HG02798 (cell line): ENCODE data around the gene KIF23.
"Not testable (repeated sequence)": the region's sequence is repeated elsewhere in the genome, so short reads cannot be mapped to it uniquely, and the experiment has no call there.

Experiments used
- ATAC-seq: cut with Tn5 transposase; IDR thresholded peaks from one replicate; pipeline ENCODE4 v1.9.1; 2021; ENCODE audit warnings: mild to moderate bottlenecking; ENCODE audit not compliant: unreplicated experiment, poor library complexity

Gene KIF23

DNA sequence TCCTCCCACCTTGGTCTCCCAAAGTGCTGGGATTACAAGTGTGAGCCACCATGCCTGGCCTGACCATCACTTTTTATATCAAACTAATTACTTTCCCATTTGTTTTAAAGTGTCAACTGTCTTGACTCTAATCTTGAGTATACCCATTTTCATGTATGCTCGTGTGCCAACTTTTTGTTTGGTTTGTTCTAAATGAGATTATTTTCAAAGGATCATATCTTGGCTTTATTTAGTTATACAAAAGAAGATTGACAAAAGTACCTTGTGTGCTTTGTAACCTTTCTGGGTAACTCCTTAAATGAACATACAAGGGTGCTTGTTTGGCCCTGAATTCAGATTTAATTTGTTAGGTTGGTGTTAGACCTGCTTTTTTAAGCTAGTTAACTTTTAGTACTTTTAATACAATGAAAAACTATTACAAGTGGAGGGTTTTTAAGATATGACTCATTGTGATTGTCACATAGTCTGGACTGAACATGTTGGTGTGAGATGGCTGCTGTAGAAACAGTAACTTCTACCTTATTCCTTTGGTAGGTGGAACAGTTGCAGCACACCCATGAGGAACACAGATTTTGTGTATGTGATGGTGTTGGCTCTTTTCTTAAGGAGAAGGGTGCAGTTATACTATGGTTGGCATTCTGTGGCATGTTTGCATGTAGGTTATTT lies 10.7 kb downstream of the KIF23 start:
- ATAC-seq = no peak

DNA sequence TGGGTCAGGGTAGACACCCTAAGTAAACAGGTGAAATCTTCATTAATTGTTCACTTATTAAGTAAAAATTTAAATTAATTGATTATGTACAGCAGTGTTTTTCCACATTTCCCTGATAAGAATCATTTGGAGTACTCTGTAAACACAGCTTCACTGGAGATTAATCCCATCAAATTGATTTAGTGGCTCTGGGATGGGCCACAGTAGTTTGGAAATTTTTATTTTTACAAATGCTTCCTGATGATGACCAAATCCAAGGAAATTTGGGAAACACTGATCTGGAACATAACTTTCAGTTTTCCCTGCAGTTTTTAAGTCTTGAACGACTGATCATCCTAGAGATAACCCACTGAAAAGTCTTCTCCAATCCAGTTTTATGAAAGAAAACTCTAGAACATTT lies 19.7 kb downstream of the KIF23 start:
- ATAC-seq = no peak

DNA sequence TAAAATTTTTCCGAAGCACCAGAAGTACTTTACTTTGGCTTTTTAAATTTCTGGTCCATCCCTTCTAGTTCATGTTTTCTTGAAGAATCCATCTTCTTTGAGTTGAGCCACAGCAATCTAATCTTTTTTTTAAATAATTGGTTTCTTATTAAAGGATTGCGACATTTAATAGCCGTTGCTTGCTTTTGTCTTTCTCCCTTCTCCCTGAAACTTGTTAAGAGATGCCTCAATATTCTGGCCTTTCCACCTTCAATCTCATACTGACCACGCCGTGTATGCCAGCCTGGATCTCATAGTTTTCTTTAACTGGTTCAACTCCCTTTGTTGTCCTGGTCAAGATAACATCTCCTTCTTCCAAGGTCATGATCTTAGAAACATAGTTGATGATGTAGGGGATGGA lies 20.1 kb downstream of the KIF23 start:
- ATAC-seq = no peak

DNA sequence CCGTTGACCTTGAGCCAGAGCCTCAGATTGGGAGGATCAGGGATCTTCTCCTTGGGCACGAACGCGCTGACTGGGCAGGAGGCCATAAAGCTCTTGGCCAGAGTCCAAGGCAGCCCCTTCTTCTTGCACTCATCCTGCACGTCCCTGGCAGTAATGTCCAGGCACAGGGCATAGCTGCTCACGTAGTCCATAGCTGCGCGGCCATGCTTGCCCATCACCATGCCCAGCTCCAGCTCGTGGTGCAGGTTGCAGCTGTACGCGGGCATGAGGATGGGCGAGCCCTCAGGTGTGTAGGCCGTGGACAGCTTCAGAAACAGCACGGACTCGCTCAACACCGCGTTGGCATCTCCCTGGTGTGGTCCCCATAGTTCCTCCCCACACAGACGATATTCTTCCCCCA lies 20.5 kb downstream of the KIF23 start:
- no peak for ATAC-seq

DNA sequence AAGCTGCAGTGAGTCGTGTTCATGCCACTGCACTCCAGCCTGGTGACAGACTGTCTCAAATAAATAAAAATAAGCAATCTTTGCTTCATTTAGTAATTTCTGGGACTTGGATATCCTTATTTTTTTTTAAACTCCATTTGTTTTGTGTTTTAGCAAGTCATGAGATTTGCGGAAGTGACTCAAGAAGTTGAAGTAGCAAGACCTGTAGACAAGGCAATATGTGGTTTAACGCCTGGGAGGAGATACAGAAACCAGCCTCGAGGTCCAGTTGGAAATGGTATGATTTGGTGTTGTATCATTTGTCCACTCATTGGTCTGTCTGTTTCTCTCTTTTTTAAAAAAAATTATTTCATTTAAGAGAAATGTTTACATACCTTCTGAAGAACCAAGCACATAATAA lies 21.8 kb downstream of the KIF23 start:
- ATAC-seq = no peak

DNA sequence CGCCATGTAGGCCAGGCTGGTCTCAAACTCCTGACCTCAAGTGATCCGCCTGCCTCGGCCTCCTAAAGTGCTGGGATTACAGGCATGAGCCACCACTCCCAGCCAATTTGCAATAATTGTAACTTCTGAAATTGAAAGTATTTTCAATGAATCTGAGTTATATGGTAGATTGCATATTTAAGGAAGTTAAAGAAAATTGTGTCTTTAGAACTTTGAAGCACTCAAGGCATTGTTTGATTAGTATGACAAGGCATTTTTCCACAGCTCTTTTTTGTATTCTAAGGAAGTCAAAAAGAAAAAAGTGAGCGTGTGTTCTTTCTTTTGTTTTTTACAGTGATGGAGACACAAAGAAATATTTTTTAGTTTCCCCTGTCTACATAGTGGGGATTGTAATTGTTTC lies 22.8 kb downstream of the KIF23 start:
- no peak for ATAC-seq

DNA sequence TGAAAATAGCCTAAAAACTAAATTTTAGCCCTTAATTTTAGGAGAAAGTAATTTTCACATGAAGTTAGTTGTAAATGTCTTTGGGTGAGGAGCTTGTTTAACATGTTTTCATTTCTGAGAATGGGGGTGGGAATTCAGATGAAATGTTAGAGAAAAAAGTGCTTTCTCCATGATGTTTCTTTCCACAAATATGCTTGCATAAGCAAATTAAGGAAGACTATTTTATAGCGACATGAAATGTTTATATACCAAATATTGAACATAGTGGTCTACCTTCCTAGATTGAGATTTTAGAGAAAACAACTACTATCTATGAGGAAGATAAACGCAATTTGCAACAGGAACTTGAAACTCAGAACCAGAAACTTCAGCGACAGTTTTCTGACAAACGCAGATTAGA lies 25.5 kb downstream of the KIF23 start:
- no peak for ATAC-seq

DNA sequence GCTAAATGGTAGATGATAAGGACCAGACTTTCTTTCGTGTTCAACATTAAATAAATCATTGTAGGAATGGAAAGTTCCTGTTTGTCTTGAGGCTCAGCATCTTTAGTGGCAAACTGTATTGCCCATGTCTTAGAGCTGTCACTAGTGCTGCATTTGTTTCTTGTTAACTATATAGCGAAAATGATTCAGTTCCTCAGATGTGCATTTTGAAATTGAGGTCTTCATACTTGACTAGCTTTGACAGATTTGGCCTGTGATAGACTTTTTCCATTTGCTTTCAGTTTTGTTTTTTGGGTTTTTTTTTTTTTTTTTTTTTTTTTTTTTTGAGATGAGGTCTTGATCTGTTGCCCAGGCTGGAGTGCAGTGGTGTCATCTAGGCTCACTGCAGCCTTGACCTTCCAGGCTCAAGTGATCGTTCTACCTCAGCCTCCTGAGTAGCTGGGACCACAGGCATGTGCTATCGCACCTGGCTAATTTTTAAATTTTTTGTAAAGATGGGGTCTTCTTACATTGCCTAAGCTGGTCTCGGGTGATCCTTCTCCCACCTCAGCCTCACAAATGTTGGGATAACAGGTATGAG lies 29.0 kb downstream of the KIF23 start:
- no peak for ATAC-seq

DNA sequence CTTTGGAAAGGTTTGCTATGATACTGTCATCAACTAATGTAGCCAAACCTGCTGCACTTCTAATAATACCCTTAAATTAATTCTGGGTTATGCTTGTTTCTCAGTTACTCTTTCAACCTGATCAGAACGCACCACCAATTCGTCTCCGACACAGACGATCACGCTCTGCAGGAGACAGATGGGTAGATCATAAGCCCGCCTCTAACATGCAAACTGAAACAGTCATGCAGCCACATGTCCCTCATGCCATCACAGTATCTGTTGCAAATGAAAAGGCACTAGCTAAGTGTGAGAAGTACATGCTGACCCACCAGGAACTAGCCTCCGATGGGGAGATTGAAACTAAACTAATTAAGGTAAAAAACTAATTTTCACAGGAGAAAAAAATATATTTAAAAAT lies 30.5 kb downstream of the KIF23 start:
- no peak for ATAC-seq

DNA sequence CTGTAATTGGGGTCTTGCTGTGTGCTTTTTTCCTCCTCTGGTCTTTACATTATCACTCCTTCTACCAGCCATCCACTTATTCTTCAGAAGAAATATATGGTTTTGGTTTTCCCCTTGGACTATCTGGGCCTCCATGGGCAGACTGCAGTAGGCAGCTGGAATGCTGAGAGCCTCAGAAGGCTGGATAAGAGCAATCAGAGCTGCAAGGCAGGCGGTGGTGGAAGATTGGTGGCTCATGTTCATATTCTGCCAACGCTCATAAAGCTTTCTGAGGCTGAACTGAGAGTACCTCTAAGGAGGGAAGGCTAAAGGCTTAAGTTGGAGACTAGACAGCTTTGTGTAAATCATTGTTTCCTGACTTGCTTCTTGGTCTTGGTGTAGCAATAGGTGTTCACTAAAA lies 32.8 kb downstream of the KIF23 start:
- no peak for ATAC-seq

DNA sequence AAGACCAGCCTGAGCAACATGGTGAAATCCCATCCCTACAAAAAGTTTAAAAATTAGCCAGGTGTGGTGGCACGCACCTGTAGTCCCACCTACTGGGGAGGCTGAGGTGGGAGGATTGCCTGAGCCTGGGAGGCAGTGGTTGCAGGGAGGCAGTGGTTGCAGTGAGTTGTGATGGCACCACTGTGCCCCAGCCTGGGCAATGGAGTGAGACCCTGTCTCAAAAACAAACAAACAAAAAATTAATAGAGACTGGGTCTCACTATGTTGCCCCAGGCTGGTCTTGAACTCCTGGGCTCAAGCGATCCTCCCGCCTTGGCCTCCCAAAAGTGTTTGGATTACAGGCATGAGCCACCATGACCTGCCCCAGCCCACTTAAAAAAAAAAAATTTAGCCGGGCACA lies 36.1 kb downstream of the KIF23 start:
- ATAC-seq = not testable (repeated sequence)

DNA sequence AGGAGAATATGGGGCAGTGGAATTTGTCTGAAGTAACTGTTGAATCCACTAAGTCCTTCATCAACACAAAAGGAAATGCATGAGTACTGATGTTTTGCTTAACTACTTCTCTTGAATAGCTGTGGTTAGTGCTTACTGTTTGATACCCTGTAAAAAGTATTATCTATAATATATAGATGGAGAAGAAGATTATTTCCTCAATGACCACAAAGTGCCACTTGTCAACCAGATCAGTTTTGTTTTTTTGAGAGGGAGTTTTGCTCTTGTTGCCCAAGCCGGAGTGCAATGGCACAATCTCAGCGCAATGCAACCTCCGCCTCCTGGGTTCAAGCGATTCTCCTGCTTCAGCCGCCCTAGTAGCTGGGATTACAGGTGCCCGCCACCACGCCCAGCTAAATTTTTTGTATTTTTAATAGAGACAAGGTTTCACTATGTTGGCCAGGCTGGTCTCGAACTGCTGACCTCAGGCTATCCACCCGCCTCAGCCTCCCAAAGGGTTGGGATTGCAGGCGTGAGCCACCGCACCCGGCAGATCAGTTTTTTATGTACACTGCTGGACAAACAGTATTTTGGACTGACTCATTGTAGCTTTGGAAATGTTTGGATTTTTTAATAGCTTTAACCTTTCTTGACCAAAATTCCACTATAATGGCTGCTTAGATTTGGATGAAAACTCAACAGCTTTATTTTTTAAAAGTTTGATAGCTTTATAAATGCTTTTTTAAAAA lies 37.0 kb downstream of the KIF23 start:
- no peak for ATAC-seq

DNA sequence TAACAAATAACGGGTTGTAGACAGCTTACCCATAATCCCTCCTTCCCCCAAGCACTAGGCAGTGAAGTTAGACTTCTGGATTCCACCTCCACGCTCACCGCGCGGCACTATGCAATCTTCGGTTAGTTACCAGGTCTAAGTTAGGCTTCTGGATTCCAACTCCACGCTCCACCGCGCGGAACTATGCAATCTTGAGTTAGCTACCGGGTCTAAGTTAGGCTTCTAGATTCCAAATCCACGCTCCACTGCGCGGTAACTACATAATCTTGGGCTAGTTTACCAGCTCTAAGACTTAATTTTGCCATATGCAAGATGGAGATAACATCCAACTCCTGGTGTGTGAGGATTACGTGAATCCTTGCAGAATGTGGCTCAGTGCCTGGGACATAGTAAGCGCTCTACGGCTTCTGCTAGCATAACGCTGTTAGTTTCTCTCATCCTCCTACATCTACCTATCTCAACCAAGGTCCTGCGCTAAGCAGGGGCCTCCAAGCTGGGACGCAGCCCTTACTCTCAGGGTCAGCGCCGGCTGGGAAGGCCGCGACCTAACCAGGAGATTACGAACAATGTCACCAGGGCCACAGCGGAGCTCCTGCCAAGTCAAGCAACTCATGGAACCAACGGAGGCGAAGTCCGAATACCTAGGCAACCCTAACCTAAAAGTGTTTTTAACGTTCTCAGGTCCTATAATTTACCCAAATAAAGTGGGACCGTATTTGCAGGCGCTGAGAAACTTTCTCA lies 38.0 kb downstream of the KIF23 start:
- peak; percentile 29 for ATAC-seq

DNA sequence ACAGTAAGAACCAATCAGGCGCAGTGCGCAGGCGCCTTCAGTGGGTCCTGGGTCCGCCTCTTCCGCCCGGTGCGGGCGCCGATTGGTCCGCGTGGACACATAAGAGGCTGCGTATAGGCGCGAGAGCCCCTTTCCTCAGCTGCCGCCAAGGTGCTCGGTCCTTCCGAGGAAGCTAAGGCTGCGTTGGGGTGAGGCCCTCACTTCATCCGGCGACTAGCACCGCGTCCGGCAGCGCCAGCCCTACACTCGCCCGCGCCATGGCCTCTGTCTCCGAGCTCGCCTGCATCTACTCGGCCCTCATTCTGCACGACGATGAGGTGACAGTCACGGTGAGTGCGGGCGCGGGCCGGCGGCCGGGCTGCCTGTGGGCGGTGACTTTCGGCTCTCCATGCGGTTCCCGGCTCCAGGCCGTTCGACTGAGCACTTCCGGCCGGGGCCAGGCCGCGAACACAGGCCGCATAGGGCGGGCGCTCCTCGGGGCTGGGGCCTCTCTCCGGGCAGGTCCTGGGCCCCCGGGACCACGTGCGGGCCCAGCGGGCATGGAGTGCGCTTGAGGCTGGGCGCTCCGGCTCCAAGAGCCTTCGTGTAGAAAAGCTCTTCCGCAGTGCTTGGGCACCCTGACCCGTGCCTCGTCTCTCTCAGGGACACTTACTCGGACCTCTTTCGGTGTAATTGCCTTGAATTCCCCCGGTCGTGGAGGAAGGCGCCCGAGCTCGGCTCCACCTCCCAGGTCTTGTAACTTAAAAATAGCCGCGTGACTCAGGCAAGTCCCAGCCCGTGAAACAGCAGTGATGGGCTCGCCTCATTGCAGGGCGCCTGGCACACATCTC lies 38.8 kb downstream of the KIF23 start, which contains the start of gene RPLP1:
TSS of gene RPLP1 (plus strand) at position 127 of the 830 bp plus-strand sequence. CDS start at position 258, 131 bp downstream.
- peak; percentile 88 for ATAC-seq

DNA sequence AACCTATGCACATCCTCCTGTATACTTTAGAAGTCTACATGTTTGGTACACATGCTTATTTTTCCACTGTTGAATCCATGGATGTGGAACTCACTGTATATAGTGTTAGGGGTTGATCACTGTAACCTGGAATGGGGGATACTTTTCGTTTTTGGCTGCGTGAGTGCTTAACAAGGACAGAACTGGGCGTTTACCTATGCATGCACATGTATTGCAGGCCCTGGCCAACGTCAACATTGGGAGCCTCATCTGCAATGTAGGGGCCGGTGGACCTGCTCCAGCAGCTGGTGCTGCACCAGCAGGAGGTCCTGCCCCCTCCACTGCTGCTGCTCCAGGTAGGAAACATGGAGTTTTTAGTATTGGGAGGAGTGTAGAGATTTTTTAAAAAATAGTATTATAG lies 40.8 kb downstream of the KIF23 start:
- ATAC-seq = no peak

DNA sequence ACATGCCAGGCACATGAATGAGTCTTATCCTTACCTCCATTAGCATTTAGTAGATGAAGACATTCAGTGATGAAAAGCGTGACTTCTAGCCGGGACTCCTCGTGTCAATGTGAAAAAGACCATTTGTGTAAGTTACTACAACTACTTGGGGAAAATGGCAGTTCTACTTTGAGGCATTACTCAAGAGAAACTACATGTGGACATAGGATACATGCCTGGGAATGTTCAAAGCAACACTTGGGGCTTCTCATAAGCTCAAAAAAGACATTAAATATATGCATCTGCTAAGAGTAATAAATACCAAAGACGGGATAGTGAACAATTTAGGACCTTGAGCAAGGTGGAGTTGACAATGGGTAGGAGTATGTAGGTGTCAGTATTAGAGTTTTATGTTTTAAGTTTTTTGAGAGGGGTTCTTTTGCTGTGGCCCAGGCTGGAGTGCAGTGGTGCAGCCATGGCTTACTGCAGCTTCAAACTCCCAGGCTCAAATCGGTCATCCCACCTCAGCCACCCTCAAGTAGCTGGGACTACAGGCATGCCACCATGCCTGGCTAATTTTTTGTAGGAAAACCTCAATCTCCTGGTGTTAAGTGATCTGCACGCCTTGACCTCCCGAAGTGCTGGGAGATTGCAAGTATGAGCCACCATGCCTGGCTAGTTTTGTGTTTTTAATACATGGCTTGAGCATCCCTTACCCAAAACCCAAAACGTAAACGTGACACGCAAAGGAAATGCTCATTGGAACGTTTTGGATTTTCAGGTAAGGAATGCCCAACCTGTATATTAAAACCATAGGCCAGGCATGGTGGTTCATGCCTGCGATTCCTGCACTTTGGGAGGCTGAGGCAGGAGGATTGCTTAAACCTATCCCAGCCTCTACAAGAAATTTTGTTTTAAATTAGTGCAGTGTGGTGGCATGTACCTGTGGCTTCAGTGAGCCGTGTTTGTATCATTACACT lies 42.3 kb downstream of the KIF23 start:
- no peak for ATAC-seq

DNA sequence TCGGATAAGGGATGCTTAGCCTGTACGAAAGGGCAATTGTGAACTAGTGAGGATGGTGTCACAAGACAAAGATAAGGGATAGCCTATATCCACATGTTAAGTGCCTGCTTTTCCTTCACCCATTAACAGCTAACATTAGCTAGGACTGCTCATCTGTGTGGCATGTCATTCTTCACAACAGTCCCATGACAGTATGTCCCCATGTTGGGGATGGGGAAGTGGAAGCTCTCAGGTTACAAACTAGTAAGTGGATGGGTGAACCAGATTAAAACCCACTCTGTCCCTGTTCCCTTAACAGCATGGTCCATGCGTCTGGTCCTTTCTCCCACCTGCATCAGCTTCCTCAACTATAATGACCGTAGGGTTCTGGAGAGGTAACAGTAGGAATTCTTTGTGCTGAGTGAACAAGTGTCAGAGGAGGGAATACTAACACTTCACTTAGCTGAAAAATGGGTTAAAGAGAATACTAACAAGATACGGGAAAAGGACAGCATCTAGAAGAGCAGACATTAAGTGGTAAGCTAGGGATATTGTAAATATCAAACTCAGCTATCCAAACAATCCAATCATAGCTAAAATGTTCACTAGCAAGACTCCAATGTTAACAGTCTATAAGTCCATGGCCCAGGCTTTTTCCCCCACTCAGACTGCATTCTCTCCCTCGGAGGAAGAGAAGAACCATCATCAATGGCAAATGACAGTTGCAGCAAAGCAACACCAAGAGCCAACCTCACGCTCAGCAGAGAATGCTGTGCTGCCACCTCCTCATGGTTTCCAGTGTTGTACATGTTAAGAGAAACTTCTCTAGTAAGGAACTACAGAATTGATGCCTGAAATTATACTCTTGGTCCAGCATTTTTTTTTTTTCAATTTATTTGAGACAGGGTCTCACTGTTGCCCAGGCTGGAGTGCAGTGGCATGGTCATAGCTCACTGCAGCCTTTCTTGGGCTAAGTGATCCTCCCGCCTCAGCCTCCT lies 43.4 kb downstream of the KIF23 start:
- ATAC-seq = no peak

DNA sequence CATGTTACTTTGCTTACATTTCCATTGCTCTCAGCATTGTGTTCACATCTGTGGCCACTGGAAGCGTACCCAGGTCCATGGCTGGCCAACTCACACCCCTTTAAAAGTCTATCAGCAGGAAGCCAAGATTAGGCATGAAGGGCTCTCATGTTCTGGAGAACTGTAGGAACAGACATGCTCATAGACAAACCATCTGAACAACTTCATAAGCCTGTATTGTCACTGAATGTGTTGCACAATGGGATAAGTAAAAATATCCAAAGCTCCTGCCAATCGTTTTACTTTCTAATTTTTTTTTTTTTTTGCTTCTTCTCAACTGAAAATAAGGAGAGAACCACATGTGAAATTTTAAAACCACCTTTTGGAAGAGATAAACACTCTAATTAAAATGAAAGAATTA lies 44.9 kb downstream of the KIF23 start:
- no peak for ATAC-seq
